A549 (cell line): ENCODE measurements around the gene NPBWR2. TPM values are rescaled to one million over a fixed set of nuclear protein-coding genes. Genes with fewer than 3 reads are reported as not detected.

Experiments used
- ATAC-seq, 2 experiments: fragments of 200-7000 bp in 1 of 2; fragments of >200 bp in 1 of 2; cut with Nextera tagmentation in 1 of 2; cut with Tn5 transposase in 1 of 2; 3 replicates each; pipeline versions ENCODE4 v1.8.0 to v1.9.1; 2018 to 2020; ENCODE audit warnings: mild to moderate bottlenecking in 1 of 2, moderate library complexity in 1 of 2
- CTCF ChIA-PET: fragments of 300-600 bp; sonication (Branson Sonifier 250); formaldehyde crosslinking; extraction: SDS; loops from one replicate; lab custom pipeline; 2021; ENCODE audit warnings: antibody characterized with exemption, inconsistent platforms; lab: Yijun Ruan, JAX
- POLR2A ChIA-PET: fragments of 350-600 bp; formaldehyde crosslinking; extraction: SDS; loops from one replicate; lab custom pipeline; 2021; ENCODE audit warnings: antibody characterized with exemption, inconsistent platforms; lab: Yijun Ruan, JAX
- DNase-seq, 2 experiments: peaks; one replicate each; pipeline versions ENCODE4 v3.0.0 to v3.0.0-alpha.2; 2011 to 2016; ENCODE audit warnings: low read depth in 1 of 2, low spot score in 1 of 2
- FAIRE-seq: peaks from 2 replicates; lab custom pipeline; 2011; peaks lifted over from hg19 to GRCh38; lab: Jason Lieb, UNC
- H3K27ac ChIP-seq, 2 experiments: fragments of >200 bp; sonication (Bioruptor Twin); formaldehyde crosslinking; 3 replicates each; pipeline ENCODE4 v1.5.1; 2016 to 2017
- H3K4me1 ChIP-seq: fragments of >200 bp; sonication (Bioruptor Twin); formaldehyde crosslinking; 3 replicates; pipeline ENCODE4 v1.6.1; 2016
- H3K4me2 ChIP-seq: fragments of >200 bp; sonication (Bioruptor Twin); formaldehyde crosslinking; 3 replicates; pipeline ENCODE4 v1.6.1; 2016
- H3K4me3 ChIP-seq: fragments of >200 bp; sonication (Bioruptor Twin); formaldehyde crosslinking; 3 replicates; pipeline ENCODE4 v1.5.1; 2016
- H3K9me3 ChIP-seq: fragments of >200 bp; sonication (Bioruptor Twin); formaldehyde crosslinking; 3 replicates; pipeline ENCODE4 v1.6.1; 2016
- EHMT2 ChIP-seq: fragments of 200-600 bp; sonication (generic); IDR thresholded peaks from 2 replicates; pipeline ENCODE4 v1.6.1; 2016; ENCODE audit warnings: antibody characterized with exemption, low read depth, mild to moderate bottlenecking, moderate library complexity
- FOSB ChIP-seq: fragments of 250-450 bp; sonication (Bioruptor Pico); IDR thresholded peaks from 2 replicates; pipeline ENCODE4 v1.5.0; 2020; ENCODE audit warnings: mild to moderate bottlenecking, moderate library complexity
- HEYL ChIP-seq: fragments of 250-450 bp; sonication (Bioruptor Pico); IDR thresholded peaks from 2 replicates; pipeline ENCODE4 v1.8.0; 2021; ENCODE audit warnings: mild to moderate bottlenecking, moderate library complexity
- HOXB13 ChIP-seq: fragments of 250-450 bp; sonication (Bioruptor Pico); IDR thresholded peaks from 2 replicates; pipeline ENCODE4 v1.5.0; 2020; ENCODE audit warnings: low read depth, mild to moderate bottlenecking, moderate library complexity
- JUN ChIP-seq, 2 experiments: fragments of >200 bp; sonication (Bioruptor Twin); formaldehyde crosslinking; IDR thresholded peaks; 2 replicates in 1 of 2; 3 replicates in 1 of 2; pipeline ENCODE4 v1.6.1; 2016 to 2017
- JUNB ChIP-seq: fragments of >200 bp; sonication (Bioruptor Twin); formaldehyde crosslinking; IDR thresholded peaks from 2 replicates; pipeline ENCODE4 v1.6.1; 2016
- KDM1A ChIP-seq: fragments of 200-600 bp; sonication (generic); IDR thresholded peaks from 2 replicates; pipeline ENCODE4 v1.6.1; 2016; ENCODE audit warnings: low read depth, mild to moderate bottlenecking
- MAFK ChIP-seq: fragments of 450-650 bp; IDR thresholded peaks from 2 replicates; pipeline ENCODE4 v1.6.1; 2014; ENCODE audit not compliant: partially characterized antibody
- NFE2L2 ChIP-seq: fragments of 150-350 bp; conservative IDR thresholded peaks from 2 replicates; pipeline ENCODE4 v1.6.1; 2014; ENCODE audit warnings: low read length
- NPAS2 ChIP-seq: fragments of 250-450 bp; sonication (Bioruptor Pico); IDR thresholded peaks from 2 replicates; pipeline ENCODE4 v1.8.0; 2022; ENCODE audit warnings: mild to moderate bottlenecking, moderate library complexity, borderline replicate concordance
- NR3C1 ChIP-seq: fragments of >200 bp; sonication (Bioruptor Twin); formaldehyde crosslinking; IDR thresholded peaks from 3 replicates; pipeline ENCODE4 v1.6.1; 2017
- POLR2AphosphoS2 ChIP-seq: conservative IDR thresholded peaks from 2 replicates; pipeline ENCODE4 v1.6.1; 2012; ENCODE audit warnings: low read length, improper control_type of control experiment, inconsistent platforms
- RARB ChIP-seq: fragments of 250-450 bp; sonication (Bioruptor Pico); IDR thresholded peaks from 2 replicates; pipeline ENCODE4 v1.8.0; 2021; ENCODE audit warnings: mild to moderate bottlenecking, moderate library complexity
- REST ChIP-seq: fragments of 200-600 bp; sonication (generic); IDR thresholded peaks from 2 replicates; pipeline ENCODE4 v1.6.1; 2016; ENCODE audit warnings: antibody characterized with exemption, mild to moderate bottlenecking, moderate library complexity
- RNF2 ChIP-seq: fragments of 200-600 bp; sonication (generic); IDR thresholded peaks from 2 replicates; pipeline ENCODE4 v1.6.1; 2016; ENCODE audit warnings: low read depth, mild to moderate bottlenecking, antibody characterized with exemption, moderate library complexity, borderline replicate concordance
- SMC3 ChIP-seq: fragments of >200 bp; sonication (Bioruptor Twin); formaldehyde crosslinking; IDR thresholded peaks from 3 replicates; pipeline ENCODE4 v1.6.1; 2018; ENCODE audit warnings: inconsistent platforms
- SREBF2 ChIP-seq: fragments of 450-650 bp; IDR thresholded peaks from 2 replicates; pipeline ENCODE4 v1.6.1; 2014; ENCODE audit warnings: mild to moderate bottlenecking, moderate library complexity
- TFCP2L1 ChIP-seq: fragments of 250-450 bp; sonication (Bioruptor Pico); IDR thresholded peaks from 2 replicates; pipeline ENCODE4 v1.5.0; 2021; ENCODE audit warnings: mild to moderate bottlenecking
- ZC3H11A ChIP-seq: fragments of 450-650 bp; IDR thresholded peaks from 2 replicates; pipeline ENCODE4 v1.6.1; 2014; ENCODE audit warnings: antibody characterized with exemption, mild to moderate bottlenecking
- ZFP36 ChIP-seq: fragments of 450-650 bp; IDR thresholded peaks from 2 replicates; pipeline ENCODE4 v1.6.1; 2014; ENCODE audit warnings: borderline replicate concordance; ENCODE audit not compliant: partially characterized antibody
- WGBS: methylation state at CpG from one replicate; pipeline ENCODE4 v1.1.6; 2017; ENCODE audit errors: missing lambda C conversion rate; 5-methylcytosine and 5-hydroxymethylcytosine counted together
- polyA plus RNA-seq, 4 experiments: library from polyadenylated mRNA; depleted of rRNA in 3 of 4; stranded (reverse); fragments of >200 nt; fragmentation: RNase III in 1 of 4; extraction: RNeasy Plus Mini Kit Qiagen cat#74134 plus additional on column Dnase treatment in 1 of 4; gene quantifications; 2 replicates in 3 of 4; 3 replicates in 1 of 4; pipeline ENCODE4 v1.2.3, GENCODE V29; 2011 to 2017
- TF ChIP-seq, protein P1 (sequence below): fragments of 250-450 bp; sonication (Bioruptor Pico); IDR thresholded peaks from 2 replicates; pipeline ENCODE4 v1.5.0; 2021; ENCODE audit warnings: mild to moderate bottlenecking, moderate library complexity, borderline replicate concordance
- TF ChIP-seq, protein P2 (sequence below): IDR thresholded peaks from 2 replicates; pipeline ENCODE4 v1.6.1; 2012; ENCODE audit warnings: low read depth, borderline replicate concordance
- TF ChIP-seq, protein P3 (sequence below): fragments of 150-350 bp; IDR thresholded peaks from 2 replicates; pipeline ENCODE4 v1.6.1; 2014; ENCODE audit warnings: low read depth, mild to moderate bottlenecking, low read length

The NPBWR2 gene
- polyA plus RNA-seq, 2 of the 4 experiments (the other 2 are of a cell fraction), result not detected

GRCh38 chr20:64113796-64114355 is 6.5 kb upstream of the NPBWR2 start:
- Histone ChIP-seq H3K4me3 (no peak overlapping the region), H3K4me1 (no peaks in the 10 kb centered on the region), H3K4me2 (no peak overlapping the region), H3K27ac (no peak overlapping the region), H3K9me3 (no peaks in the 10 kb centered on the region)
- ATAC-seq (no peak), FAIRE-seq (no peak), DNase-seq (no peak)
- ChIA-PET POLR2A (no interaction called here), CTCF (interaction anchor here (4.9 to 7.6 kb wide), 2 partner anchors 12 to 30 kb away, joined by 18 to 58 read pairs; partner anchors contain the start of gene LKAAEAR1)
- 73% methylated on average over 11 of the region's 13 CpGs for WGBS
- TF ChIP-seq RARB (CRISPR knock-in tag), result no peak
- no peak for TF ChIP-seq MAFK
- TF ChIP-seq KDM1A, result no peak
- TF ChIP-seq, protein P1, sequence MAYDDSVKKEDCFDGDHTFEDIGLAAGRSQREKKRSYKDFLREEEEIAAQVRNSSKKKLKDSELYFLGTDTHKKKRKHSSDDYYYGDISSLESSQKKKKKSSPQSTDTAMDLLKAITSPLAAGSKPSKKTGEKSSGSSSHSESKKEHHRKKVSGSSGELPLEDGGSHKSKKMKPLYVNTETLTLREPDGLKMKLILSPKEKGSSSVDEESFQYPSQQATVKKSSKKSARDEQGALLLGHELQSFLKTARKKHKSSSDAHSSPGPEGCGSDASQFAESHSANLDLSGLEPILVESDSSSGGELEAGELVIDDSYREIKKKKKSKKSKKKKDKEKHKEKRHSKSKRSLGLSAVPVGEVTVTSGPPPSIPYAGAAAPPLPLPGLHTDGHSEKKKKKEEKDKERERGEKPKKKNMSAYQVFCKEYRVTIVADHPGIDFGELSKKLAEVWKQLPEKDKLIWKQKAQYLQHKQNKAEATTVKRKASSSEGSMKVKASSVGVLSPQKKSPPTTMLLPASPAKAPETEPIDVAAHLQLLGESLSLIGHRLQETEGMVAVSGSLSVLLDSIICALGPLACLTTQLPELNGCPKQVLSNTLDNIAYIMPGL (CRISPR knock-in tag), result no peak
- TF ChIP-seq ZFP36, result no peak
- no peak for TF ChIP-seq NFE2L2
- TF ChIP-seq HOXB13 (CRISPR knock-in tag), result no peak
- no peak for TF ChIP-seq NPAS2 (CRISPR knock-in tag)
- TF ChIP-seq FOSB (CRISPR knock-in tag), result no peak
- TF ChIP-seq SREBF2, result no peak
- TF ChIP-seq REST, result no peak
- TF ChIP-seq, protein P2, sequence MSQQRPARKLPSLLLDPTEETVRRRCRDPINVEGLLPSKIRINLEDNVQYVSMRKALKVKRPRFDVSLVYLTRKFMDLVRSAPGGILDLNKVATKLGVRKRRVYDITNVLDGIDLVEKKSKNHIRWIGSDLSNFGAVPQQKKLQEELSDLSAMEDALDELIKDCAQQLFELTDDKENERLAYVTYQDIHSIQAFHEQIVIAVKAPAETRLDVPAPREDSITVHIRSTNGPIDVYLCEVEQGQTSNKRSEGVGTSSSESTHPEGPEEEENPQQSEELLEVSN, result no peak

- no peaks in the 10 kb centered on the region for H3K4me1 ChIP-seq
- no peak overlapping the region for H3K4me2 ChIP-seq
- ATAC-seq (no peak), DNase-seq (no peak), FAIRE-seq (no peak)
- CTCF ChIA-PET, result interaction anchor here (4.9 to 7.6 kb wide), 2 partner anchors 12 to 29 kb away, joined by 18 to 58 read pairs; partner anchors contain the start of gene LKAAEAR1
- no peak overlapping the region for H3K4me3 ChIP-seq
- no peak overlapping the region for H3K27ac ChIP-seq
- POLR2A ChIA-PET, result no interaction called here
- H3K9me3 ChIP-seq, result no peaks in the 10 kb centered on the region
- TF ChIP-seq, protein P1 (CRISPR knock-in tag), result no peak
- TF ChIP-seq FOSB (CRISPR knock-in tag) (no peak), JUN (IDR thresholded peaks at IDR 0.05) (no peak), HEYL (CRISPR knock-in tag) (no peak), SREBF2 (no peak), NR3C1 (no peak), RNF2 (no peak), JUNB (no peak), EHMT2 (no peak), POLR2AphosphoS2 (no peak), KDM1A (no peak), TFCP2L1 (CRISPR knock-in tag) (no peak), ZC3H11A (no peak), SMC3 (no peak)
- TF ChIP-seq, protein P3, sequence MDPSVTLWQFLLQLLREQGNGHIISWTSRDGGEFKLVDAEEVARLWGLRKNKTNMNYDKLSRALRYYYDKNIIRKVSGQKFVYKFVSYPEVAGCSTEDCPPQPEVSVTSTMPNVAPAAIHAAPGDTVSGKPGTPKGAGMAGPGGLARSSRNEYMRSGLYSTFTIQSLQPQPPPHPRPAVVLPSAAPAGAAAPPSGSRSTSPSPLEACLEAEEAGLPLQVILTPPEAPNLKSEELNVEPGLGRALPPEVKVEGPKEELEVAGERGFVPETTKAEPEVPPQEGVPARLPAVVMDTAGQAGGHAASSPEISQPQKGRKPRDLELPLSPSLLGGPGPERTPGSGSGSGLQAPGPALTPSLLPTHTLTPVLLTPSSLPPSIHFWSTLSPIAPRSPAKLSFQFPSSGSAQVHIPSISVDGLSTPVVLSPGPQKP, result no peak
- TF ChIP-seq, all 56 proteins: peak for 0
- 56% methylated on average over 6 of the region's 6 CpGs for WGBS
Measured at GRCh38 chr20:64113444-64113775, 6.0 kb upstream of the NPBWR2 start.
